NCI-H1417 treated with DMSO at 0.1 percent for 48 hours (cell line): ENCODE data around the gene SCLY.
"Not testable (repeated sequence)": the region's sequence is repeated elsewhere in the genome, so short reads cannot be mapped to it uniquely, and the experiment has no call there.

Source experiments
- DNase-seq: peaks from one replicate; lab custom pipeline; 2025; lab: John Stamatoyannopoulos, UW

Gene SCLY

DNA sequence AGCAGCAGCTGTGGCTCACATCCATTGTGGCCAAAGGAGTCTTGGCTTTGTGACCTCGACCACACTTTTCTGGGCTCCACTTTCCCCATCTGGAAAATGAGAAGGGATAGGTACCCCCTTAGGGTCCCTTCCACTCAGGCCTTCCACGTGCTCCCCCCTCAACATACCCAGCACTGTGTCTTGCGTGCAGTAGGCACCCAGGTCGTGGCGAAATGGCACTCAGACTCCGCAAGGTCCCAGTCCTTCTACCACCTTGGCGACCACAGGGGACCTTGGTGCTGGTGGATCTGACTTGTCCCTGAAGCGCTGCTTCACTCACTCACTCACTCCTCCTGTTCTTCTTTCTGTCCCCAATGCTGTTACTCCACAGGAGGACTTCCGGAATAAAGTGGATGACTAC is 19.9 kb upstream of the SCLY start:
- no peak for DNase-seq

DNA sequence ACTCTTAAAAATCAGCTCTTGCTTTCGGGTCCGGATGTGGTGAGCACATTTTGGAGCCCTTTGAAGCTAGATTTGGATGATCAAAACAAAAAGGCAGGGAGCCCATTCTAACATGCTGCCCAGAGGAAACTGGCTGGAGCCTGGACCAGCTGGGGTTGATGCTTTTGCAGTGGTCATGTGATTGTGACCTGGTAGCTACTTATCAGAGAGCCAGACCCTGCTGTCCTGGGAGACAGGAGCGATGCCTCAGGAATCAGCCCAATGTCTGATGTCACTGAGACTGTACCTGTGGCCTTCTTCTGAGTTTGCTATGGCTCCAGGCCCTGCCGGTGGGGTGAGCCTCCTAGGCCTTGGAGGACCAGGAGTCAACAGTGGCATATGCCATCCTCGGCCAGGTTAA is 18.7 kb upstream of the SCLY start:
- no peak for DNase-seq

DNA sequence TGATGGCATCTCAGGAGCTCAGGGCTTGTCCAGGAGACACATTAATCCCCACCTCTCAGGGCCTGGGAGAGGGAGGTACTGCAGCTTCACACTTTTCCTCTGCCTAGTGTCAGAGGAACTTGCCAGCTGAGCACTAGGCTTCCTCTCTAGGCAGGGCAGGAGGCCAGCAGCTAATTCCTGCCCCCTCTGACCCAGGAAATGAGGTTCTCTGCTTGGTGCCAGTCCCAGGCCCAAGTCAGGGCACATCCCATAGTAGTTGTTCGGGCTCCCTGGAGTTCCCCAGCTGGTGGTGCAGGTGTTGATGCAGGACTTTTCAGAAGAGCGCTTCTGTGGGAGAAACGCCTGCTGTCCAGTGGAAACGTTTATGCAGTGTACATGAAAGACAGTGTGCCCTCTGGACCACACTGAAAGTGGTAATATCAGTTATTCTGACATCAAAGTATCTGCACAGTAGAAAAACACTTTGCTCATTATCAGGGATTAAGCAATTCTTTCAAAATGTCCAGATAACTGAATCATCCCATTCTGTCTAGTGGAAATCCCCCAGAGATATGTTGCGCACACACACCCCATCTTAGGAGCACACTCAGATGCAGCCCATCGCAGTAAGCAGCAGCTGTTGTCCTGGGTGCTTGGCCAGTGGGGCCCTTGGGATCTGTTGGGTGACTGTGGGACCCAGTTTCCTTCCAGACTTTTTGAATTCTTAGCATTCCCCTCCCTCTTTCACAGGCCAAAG is 17.8 kb upstream of the SCLY start:
- no peak for DNase-seq

GRCh38 chr2:238043851-238044250 is 16.9 kb upstream of the SCLY start:
- no peak for DNase-seq

- no peak for DNase-seq
Measured at GRCh38 chr2:238045575-238045974, 15.2 kb upstream of the SCLY start.

GRCh38 chr2:238046725-238047270 is 14.0 kb upstream of the SCLY start:
- DNase-seq, result no peak

DNA sequence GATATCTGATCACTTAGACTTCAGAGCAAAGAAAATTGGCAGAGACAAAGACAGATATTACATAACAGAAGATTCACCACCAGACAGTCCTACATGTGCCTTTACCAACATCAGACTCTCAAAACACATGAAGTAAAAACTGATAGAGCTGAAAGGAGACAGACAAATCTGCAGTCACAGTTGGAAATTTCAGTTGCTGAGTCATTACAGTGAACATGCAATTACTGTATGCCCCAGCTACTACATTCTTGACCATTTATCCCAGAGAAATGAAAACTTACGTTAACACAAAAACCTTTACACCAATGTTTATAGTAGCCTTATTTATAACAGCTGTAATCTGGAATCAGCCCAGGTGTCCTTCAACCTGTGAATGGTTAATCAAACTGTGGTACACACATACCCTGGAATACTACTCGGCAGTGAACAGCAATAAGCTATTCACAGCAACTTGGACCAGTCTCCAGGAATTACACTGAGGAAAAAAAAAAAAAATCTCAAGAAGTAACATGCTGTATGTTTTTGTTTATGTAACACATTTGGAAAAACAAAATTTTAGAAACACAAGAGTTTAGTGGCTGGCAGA is 7.5 kb upstream of the SCLY start:
- no peak for DNase-seq

DNA sequence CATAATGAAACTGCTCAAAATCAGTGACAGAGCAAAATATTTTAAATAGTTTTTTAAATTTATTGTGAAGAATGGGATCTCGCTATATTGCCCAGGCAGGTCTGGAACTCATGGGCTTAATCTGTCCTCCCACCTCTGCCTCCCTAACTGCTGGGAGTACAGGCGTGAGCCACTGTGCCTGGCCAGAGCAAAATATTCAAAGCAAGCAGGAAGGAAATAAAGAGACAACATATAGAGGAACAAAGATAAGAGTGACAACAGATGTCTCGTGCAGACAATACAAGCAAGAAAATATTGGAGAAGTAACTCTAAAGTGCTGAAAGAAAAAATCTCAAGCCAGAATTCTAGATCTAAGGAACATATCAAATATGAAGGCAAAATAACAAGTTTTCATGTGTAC is 5.0 kb upstream of the SCLY start:
- DNase-seq, result no peak

- not testable (repeated sequence) for DNase-seq
Measured at GRCh38 chr2:238057696-238058575, 2.9 kb upstream of the SCLY start.

- no peak for DNase-seq
Measured at GRCh38 chr2:238059505-238059904, 1.3 kb upstream of the SCLY start.

GRCh38 chr2:238060096-238060541 is 682 bp upstream of the SCLY start:
- no peak for DNase-seq

GRCh38 chr2:238061315-238062202 is 758 bp downstream of the SCLY start:
- DNase-seq, result no peak

DNA sequence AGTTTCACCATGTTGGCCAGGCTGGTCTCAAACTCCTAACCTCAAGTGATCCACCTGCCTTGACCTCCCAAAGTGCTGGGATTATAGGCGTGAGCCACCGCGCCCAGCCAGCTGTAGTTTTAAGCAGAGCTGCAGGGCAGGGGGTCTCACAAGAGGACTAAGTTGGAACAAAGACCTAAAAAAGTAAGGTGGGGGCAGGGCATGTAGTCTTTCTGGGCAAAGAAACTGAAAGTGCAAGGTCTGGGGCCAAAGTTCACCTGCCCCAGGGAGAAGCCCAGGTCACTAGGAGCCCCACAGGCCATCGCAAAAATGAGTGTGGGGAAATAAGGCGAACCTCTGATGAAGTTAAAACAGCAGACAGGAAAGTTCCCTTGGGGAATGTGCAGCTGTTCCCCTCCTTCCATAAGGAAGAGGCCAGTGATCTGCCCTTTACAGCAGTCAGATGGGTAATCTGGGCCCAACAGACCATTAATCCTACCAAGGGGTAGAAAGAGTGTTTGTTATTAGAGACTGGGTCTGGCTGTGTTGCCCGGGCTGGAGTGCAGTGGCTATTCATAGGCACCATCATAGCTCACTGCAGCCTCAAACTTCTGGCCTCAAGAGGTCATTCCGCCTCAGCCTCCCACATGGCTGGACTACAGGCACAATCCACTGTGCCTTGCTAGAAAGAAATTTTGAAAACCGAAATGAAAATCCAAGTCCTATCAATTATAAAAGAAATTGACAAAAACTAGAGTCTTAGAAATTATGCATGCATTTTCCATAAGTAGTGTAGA is 2.8 kb downstream of the SCLY start:
- no peak for DNase-seq

DNA sequence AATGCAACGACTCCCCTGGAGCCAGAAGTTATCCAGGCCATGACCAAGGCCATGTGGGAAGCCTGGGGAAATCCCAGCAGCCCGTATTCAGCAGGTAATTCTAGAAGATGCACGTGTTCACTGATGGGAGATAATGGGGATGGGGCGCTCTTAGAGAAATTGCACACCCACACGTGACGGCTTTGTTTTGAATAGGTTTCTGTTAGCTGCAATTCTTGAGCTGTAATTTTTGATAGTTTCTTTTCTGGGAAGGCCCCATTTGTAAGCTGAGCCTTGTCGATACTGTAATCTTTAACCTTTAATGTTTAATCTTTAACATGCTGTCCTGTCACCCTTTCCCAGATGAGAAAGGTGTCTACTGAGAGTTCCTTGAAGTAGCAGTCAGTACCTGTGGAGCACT is 3.6 kb downstream of the SCLY start:
- no peak for DNase-seq

GRCh38 chr2:238065071-238065846 is 4.5 kb downstream of the SCLY start:
- DNase-seq, result no peak

DNA sequence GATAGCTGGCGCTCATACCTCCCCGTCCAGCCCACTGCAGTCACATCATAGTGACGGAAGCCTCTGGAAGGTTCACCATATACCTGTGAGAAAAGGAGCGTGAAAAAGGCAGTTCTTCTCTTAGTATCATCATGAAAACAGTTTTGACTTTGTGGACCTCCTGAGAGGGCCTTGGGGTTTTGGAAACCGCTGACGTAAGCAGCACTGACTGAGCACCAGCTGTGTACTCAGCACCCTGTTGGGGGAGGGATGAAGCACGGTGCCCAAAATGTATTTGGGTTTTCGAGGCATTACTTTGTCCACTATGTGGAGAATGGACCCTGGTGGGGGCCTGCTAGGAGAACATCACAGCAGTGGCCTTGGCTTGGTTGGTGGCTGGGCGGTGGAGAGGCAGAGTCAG is 5.4 kb downstream of the SCLY start:
- no peak for DNase-seq

DNA sequence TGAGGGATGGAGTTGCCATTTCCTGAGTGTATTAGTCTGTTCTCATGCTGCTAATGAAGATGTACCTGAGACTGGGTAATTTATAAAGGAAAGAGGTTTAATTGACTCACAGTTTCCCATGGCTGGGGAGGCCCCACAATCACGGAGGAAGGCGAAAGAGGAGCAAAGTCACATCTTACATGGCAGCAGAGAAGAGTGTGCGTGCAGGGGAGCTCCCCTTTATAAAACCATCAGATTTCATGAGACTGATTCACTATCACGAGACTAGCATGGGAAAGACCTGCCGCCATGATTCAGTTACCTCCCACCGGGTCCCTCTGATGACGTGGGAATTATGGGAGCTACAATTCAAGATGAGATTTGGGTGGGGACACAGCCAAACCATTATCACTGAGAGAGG is 5.9 kb downstream of the SCLY start:
- not testable (repeated sequence) for DNase-seq

- DNase-seq, result no peak
Measured at GRCh38 chr2:238067939-238068338, 7.1 kb downstream of the SCLY start.

DNA sequence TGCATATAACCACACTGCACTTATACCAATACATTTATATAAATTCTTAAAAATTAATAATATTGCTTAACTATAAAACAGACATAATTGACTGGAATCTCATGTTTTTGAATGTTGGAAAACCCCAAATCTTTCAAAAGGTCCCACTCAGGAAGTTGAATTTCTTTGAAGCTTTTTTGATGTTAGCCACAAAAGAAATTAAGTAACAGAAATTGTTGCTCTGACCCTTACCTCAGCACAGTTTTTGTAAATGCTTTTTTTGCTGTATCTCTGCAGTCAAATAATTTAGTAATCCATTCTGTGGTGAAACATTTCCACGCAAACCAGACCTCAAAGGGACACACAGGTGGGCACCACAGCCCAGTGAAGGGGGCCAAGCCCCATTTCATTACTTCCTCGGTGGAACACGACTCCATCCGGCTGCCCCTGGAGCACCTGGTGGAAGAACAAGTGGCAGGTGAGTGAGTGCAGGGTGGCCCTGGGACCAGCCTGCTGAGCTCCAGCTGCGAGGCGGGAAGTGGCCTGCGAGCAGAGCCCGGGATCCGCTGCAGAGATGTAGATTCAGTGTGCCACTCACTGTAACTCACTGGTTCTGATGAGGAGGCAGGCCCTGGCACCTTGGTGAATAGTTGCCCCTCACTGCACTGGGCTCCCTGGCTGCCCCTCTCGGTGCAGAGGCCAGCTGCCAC is 8.4 kb downstream of the SCLY start:
- no peak for DNase-seq
